Memory B cell (primary cell): Measurements from ENCODE around the gene KRTAP10-3.

Experiments
- ATAC-seq: fragments of 150-1000 bp; cut with Tn5 transposase; 2 replicates; pipeline ENCODE4 v1.10.0; 2021; ENCODE audit warnings: low read depth, mild to moderate bottlenecking, moderate library complexity
- DNase-seq, 2 donors: peaks; one replicate each; pipeline ENCODE4 v3.0.0; 2022; ENCODE audit warnings: low spot score in 2 of 2
- H3K27ac Mint-ChIP-seq: one replicate; pipeline ENCODE4 v1.8.0; 2022; ENCODE audit warnings: mild to moderate bottlenecking, moderate library complexity, mixed read lengths
- H3K27me3 Mint-ChIP-seq: one replicate; pipeline ENCODE4 v1.8.0; 2022; ENCODE audit warnings: mixed read lengths
- H3K36me3 Mint-ChIP-seq: one replicate; pipeline ENCODE4 v1.8.0; 2022; ENCODE audit warnings: mild to moderate bottlenecking, mixed read lengths
- H3K4me1 Mint-ChIP-seq: one replicate; pipeline ENCODE4 v1.8.0; 2022; ENCODE audit warnings: mixed read lengths
- H3K4me3 Mint-ChIP-seq: one replicate; pipeline ENCODE4 v1.8.0; 2022; ENCODE audit warnings: mild to moderate bottlenecking, moderate library complexity, mixed read lengths
- H3K9me3 Mint-ChIP-seq: one replicate; pipeline ENCODE4 v1.8.0; 2022; ENCODE audit warnings: mixed read lengths

The KRTAP10-3 gene

GRCh38 chr21:44511219-44511937, 47.2 kb downstream of the KRTAP10-3 start:
- Mint-ChIP-seq H3K4me3 (no peak overlapping the region), H3K36me3 (no peaks in the 10 kb centered on the region), H3K9me3 (no peaks in the 10 kb centered on the region), H3K27ac (no peak overlapping the region), H3K4me1 (peaks cover 3% of the 10 kb centered on the region), H3K27me3 (peaks cover 8% of the 10 kb centered on the region)
- ATAC-seq = no peak
- DNase-seq = no peak

GRCh38 chr21:44510508-44511218, 47.9 kb downstream of the KRTAP10-3 start:
- H3K4me3 Mint-ChIP-seq = no peak overlapping the region
- DNase-seq (peak; percentile 68 to 76), ATAC-seq (peak; percentile 86)
- H3K36me3 Mint-ChIP-seq = no peaks in the 10 kb centered on the region
- H3K27me3 Mint-ChIP-seq = peaks cover 8% of the 10 kb centered on the region
- no peaks in the 10 kb centered on the region for H3K9me3 Mint-ChIP-seq
- H3K4me1 Mint-ChIP-seq = peaks cover 3% of the 10 kb centered on the region
- H3K27ac Mint-ChIP-seq = no peak overlapping the region

- ATAC-seq (no peak), DNase-seq (no peak)
- H3K4me1 Mint-ChIP-seq = peaks cover 3% of the 10 kb centered on the region
- peaks cover 8% of the 10 kb centered on the region for H3K27me3 Mint-ChIP-seq
- H3K36me3 Mint-ChIP-seq = no peaks in the 10 kb centered on the region
- no peak overlapping the region for H3K27ac Mint-ChIP-seq
- no peaks in the 10 kb centered on the region for H3K9me3 Mint-ChIP-seq
- H3K4me3 Mint-ChIP-seq = no peak overlapping the region
Measured at GRCh38 chr21:44510109-44510507, 48.5 kb downstream of the KRTAP10-3 start.

GRCh38 chr21:44509539-44509938, 49.1 kb downstream of the KRTAP10-3 start:
- no peak overlapping the region for H3K27ac Mint-ChIP-seq

GRCh38 chr21:44508711-44509445, 49.7 kb downstream of the KRTAP10-3 start:
- Mint-ChIP-seq H3K27me3 (peaks cover 8% of the 10 kb centered on the region), H3K4me3 (no peak overlapping the region), H3K9me3 (no peaks in the 10 kb centered on the region), H3K4me1 (peaks cover 8% of the 10 kb centered on the region), H3K36me3 (no peaks in the 10 kb centered on the region), H3K27ac (no peak overlapping the region)
- ATAC-seq = no peak
- DNase-seq = no peak

More at GRCh38 chr21:44509539-44509938, 49.1 kb downstream of the KRTAP10-3 start:
- Mint-ChIP-seq H3K9me3 (no peaks in the 10 kb centered on the region), H3K27me3 (peaks cover 8% of the 10 kb centered on the region), H3K4me3 (no peak overlapping the region), H3K36me3 (no peaks in the 10 kb centered on the region), H3K4me1 (peaks cover 3% of the 10 kb centered on the region)
- ATAC-seq = no peak
- DNase-seq = no peak

- Mint-ChIP-seq H3K36me3 (no peaks in the 10 kb centered on the region), H3K4me3 (no peak overlapping the region), H3K27me3 (peaks cover 8% of the 10 kb centered on the region), H3K27ac (no peak overlapping the region), H3K9me3 (no peaks in the 10 kb centered on the region), H3K4me1 (peaks cover 10% of the 10 kb centered on the region)
- ATAC-seq (no peak), DNase-seq (no peak)
Measured at GRCh38 chr21:44508426-44508710, 50.2 kb downstream of the KRTAP10-3 start.
